NCI-H524 treated with DMSO at 0.1 percent for 48 hours (cell line): ENCODE data around the gene SPTB.

Experiments used
- DNase-seq: peaks from one replicate; lab custom pipeline; 2025; lab: John Stamatoyannopoulos, UW

SPTB gene

DNA sequence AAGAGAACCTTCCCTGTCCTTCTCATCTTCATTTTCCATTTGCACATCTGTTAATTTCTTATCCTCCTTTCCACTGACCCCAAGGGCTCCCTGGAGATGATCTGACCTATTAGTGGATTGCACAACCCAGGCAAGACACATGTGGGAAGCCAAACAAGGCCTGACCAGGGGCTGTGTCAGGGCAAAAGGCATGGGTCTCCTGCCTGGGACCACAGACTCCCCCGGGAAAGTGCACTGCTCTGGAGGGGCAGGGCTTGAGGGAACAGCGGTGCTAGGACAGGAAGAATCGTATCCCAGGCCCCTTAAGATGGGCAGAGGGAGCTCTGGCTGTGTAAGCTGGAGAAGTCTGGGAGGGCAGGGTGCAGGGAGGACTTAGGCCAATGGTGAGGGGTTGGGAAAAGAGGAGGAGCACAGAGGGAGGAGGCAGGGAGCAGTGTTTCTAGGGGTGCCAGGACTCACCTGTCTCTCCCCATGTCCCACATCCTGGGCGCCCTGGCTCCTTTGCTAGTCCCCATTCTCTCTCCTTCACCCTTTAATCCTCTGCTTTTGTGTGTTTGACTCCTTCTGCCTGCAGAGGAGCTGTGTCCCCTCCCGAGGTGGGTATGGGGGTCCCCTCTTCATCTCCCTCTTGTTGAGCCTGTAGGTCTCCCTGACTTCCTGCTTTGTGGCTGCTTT, 150.2 kb downstream of the SPTB start:
- no peak for DNase-seq

DNA sequence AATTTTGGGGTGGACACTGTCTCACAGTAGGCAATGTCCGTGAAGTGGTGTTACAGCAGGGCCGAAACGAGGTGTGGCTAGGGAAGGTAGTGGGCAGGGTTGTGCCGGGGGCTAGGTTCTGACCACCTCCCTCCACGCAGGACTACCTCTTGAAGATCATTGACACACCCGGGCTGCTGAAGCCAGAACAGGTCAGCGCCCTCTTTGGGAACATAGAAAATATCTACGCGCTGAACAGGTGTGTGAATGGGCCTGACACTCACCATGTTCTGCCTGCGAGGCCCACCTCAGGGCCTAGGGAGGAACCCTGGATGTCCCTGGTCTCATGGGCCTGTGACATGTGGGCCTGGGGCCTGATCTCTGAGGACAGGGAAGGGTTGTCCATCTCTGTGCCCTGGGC, 150.9 kb downstream of the SPTB start:
- DNase-seq = no peak

DNA sequence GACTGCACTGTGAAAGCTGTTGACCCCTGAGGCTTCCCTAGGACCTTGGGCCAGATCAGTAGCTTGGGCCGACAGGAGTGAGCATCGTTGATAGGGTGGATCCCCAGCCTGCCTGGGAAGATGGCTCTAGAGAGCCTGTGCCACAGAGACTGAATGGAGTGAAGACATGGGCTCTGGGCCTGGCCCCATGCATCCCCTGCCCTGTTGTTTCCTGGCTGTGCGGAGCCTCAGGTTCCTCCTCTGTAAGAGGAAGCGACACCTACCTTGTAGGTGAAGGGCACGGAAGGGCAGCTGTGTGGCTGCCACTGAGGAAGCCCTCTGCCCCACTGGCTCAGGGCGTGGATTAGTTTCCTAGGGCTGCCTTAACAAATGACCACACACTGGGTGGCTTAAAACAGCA, 151.6 kb downstream of the SPTB start:
- no peak for DNase-seq

DNA sequence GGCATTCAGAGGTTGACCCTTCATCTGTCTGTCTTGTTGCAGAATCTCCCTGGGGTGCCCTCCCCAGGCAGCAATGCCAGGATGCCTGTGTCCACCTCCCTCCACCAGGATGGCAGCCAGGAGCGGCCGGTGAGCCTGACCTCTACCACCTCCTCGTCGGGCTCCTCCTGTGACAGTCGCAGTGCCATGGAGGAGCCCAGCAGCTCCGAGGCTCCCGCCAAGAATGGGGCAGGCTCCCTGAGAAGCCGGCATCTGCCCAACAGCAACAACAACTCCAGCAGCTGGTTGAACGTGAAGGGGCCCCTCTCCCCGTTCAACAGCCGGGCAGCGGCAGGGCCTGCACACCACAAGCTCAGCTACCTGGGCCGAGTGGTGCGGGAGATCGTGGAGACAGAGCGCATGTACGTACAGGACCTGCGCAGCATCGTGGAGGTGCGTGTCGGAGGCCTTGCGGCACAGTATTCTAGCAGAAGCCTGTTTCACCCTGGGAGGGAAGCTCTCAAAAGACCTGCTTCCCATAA, 152.1 kb downstream of the SPTB start:
- DNase-seq = no peak

DNA sequence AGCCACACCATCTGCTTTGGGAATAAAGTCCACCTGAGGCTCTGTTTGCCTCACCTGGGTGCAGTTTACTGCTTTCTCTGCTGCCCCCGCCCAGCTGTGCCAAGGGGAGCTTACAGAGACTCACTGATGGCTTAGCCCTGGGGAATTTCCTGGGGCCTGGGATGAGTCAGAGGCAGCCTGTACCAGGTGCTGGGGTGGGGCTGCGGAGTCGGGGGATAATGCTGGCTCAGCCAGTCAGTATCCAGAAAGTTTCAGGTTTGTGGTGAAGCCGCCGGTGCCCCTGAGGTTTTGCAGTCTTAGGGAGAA, 153.2 kb downstream of the SPTB start:
- no peak for DNase-seq

DNA sequence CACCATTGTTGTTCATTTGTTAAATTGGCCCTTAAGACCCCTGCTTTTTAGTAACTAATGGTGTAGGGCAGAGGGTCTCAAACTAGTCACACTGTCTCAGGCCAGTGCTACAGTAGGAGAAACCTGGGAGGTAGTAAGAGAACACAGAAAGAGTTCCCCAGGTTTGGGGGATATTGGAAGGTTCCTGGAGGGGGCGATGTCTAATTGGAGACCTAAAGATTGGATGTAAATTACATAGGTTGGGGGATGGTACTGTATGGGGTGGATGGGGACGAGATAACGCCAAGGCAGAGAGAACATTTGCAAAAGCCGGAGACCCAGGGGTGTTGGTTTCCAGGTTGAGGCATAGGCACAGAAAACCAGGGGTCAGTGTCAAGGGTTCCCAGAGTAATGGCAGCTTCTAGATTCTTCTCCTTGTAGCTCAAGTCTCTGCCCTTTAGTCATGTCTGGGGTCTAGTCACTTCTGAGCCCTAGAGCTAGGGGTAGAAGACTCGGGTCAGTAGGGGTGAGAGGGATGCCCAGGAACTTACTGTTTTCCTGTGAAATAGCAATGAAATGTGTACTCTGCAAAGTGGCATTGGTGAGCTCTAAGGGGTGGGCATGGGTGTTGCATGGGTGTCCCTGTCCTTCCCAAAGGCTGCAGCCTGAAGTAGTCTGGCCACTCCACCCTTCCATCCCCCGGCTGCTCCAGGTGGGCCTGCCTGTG, 153.7 kb downstream of the SPTB start:
- DNase-seq = no peak

DNA sequence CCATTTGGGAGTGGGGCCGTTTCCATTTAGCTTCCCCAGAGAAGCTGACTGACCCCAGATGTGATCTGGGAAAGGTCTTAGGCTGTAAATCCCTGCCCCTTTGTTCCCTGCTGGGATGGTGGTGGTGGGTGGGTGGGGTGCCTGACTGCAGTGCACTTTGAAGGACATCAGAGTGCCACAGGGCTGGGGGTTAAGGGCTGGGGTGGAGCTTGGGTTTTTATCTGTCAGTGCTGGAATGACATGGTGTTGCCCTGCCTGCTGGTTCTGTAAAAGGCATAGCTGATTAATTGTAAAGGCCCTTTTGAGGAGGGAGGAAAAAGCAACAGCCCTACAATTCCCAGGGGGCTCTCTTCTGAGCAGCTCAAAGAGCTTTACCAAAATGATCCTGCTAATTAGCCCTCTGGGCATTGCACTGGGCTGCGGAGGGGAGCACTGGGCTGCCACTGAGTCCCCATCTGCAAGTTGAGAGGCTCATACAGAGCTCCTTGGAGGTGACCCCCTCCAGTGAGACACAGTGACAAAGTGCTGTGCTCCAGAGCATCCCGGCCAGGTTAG, 154.4 kb downstream of the SPTB start:
- DNase-seq = peak; percentile 90

DNA sequence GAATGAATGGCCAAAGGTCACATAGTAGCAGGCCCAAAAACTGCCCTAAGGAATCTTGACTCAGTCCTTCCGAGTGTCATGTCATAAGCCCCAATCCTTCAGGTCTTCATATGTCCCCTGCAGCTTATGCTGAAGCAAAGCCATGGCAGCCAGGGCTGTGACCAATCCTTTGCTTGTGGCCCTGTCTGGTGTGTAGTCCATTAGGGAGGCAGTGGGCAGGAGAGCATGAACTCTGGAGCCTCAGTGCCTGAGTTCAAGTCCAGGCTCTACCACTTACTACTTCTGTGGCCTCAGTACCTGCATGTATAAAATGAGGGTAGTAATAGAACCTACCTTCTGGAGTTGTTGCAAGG, 155.2 kb downstream of the SPTB start:
- no peak for DNase-seq

DNA sequence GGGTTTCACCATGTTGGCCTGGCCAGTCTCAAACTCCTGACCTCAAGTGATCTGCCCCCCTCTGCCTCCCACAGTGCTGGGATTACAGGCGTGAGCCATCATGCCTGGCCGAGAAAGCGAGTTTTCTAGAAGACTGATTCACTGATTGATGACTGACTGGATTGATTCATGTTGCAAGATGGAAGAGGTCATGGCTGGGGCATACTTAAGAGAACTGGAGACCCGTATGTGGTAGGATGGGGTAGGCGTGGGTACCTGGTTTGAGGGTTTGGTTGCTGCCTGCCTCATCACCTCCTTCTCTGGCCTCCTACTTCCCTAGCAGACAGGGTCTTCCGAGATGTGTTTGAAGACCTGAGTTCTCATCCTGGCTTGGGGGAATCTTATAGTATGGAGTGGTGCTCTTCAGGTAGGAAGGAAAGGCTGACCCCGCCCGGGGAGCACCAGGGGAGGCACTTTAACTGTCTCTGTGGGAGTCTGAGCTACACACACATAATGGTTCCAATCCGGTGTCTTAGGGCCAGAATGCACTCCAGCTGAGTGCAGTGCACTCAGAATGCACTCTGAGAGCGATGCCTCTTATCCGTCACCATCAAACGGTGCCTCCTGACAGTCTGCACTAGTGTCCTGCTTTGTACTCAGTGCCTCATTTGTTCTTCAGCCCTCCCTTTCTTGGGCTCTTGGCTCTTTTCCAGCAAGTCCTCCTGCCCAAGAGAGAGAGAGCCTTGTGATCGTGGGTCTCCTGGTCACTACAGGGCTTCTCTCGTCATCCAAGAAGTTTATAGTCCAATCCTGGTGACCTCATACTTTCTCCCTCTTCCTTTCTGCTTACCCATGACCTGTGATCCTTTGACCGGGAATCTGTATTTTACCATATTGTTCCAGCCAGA, 155.8 kb downstream of the SPTB start:
- DNase-seq = no peak

DNA sequence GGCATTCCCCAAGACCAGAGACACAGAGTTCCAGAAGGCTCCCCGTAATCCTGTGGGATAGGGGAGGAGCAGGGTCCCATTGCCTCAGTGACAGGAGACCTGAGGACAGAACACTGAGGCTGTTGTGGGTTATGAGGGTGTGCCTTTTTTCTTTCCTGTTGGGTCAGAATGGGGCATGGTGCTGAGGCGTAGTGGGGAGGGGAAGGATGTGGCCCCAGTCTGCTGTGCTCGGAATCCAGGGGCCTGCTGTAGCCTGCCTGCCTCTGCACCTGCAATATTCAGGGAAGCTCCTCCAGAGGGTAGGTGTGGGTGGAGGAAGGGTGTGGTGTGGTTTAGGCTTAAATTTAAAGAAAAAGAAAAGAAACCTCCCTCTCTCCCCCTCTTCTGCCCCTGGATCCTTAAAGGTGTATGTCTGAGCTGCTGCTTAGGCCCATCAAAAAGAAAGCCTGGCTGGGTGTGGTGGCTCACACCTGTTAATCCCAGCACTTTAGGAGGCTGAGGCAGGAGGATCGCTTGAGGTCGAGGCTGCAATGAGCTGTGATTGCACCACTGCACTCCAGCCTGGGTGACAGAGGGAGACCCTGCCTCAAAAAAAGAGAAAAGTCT, 156.8 kb downstream of the SPTB start:
- no peak for DNase-seq

DNA sequence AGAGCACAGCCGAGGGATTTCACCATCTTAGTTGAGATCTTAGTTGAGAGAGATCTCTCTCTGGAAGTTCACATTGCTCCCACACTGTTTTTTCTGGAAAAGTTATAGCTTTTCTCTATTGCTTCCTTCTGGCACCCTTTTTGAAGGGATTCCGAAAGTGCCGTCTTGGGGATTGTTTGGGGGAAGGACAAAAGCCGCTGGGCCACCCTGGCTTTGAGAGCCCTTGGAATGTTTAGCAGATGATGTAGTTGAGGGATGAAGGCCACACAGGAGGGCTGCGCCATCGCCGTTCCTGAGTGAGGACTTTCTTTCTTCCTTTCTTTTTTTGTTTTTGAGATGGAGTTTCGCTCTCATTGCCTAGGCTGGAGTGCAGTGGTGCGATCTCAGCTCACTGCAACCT, 157.8 kb downstream of the SPTB start:
- no peak for DNase-seq

DNA sequence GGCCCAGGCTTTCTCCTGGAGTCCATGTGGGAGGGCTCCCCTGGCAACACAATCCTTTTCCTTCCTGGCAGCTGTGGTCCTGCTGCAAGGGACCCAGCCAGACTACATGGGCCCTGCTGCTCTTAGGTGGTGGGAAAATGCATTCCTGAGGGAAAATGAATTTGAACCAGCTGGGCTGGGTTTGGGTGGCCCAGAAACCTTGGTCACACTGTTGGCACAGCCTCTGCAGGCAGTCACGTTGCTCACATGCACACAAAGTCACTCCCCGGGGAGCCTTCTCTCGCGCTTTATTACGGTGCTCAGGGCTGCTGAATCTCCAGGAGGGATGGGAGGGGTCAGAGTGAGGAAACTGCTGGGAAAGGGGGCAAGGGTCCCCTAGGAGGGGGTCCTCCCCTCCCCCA, 158.3 kb downstream of the SPTB start:
- DNase-seq = no peak

DNA sequence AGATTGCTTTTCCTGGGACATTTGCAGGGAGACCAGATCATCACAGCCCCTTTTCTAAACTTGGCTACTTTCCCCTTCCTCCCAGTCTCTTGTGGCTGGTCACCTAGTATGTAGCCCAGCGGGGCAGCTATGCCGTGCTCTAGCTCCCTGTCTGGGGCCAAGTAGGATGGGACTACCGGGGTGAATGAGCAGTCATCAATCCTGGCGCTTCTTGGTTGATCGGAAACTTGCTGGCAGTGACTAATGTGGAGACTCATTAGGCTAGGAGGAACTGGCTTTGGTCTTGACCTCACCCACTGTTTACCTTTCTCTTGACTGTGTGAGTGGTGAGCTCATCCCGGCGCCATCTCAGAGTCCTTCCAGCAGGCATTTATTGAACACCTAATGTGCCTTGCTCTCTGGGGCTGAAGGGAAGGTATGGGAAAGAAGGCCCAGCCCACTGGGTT, 159.6 kb downstream of the SPTB start:
- DNase-seq = no peak

DNA sequence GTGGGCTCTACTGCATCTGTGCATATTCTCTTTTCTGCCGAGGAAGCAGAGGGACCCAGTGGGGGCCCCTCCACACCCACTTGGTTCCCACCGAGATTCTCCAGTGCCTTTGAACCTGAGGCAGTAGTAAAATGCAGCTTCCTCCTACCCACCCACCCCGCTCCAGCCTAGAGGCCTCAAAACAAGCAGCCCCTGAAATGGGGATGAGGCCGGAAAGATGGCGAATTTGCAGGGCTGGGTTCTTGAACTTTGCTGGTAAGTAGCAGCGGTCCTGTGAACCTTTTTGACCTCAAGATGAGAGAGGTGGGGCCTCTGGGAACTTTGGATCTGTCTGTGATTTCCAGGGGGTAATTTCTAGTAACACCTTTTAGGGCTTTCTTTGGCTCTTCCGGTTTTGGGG, 160.1 kb downstream of the SPTB start:
- no peak for DNase-seq

DNA sequence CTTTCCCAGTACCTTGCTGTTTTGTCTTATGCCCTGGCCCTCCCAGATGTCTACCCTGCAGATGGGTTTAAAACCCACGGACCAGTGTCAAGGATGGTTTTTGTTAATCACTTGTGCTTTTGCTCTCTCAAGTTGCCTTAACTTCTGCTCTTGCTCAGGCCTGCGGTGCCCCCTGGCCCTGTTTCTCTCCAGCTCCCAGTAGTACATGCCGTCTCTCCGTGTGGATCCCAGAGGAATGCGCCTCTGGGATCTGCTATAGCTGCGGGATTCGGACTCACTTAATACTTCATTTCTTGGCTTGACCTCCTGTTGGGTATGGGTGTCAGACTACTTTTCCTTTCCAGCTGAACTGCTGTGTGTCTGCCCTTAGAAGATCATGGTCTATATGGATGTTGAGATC, 160.9 kb downstream of the SPTB start:
- DNase-seq = no peak

DNA sequence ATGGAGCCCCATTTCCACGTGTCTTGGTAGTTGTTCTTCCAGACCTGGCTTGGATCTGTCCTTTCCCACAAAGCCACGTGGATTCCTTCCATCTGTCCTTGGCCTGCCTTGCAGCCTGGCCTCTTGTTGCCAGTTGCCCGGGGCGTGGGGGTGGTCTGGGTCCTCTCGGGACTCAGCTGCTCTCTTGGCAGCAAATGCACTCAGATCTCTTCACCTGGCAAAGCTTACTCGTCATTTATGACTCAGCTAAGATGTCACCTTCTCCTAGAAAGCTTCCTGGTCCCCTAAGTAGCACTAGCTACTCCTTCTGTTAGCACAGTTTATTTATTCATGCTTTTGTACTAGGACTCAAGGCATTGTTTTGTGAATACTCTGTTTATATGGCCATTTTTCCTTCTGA, 161.8 kb downstream of the SPTB start:
- DNase-seq = no peak

DNA sequence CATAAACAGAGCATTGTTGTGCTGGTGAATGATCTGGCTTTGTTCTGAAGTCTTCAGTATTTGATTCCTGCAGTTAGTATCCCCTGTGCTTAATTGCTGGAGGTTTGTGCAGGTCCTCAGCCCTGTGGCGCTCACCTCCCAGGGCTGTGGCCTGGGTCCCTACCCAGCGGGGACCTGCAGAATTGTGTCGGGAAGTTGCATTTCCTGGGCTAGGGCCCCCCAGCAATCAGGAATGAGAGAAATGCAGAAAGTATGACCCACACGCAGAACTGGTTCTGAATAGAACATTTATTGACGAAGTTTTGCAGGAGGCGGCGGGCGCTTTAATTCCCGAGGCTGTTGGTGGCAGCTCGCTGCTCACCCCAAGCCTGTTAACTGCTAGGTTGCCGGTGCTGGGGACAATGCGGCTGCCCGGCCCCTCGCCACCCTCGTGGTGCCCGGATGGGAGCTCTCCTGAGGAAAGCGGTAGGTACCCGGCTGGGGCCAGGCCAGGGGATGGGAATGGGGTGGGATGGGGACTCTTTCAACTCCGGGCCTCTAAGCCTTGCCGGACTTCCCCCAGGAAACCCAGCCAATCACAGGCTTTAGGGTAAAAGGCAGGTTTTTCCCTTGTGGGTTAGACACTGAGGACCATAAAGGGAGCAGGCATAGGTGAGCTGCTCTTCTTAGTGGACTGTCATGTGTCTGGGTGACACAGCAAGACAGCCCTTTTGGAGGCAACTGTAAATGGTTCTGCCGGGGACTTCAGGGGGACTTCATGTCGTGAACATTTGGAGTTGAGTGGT, 163.9 kb downstream of the SPTB start:
- DNase-seq = no peak

DNA sequence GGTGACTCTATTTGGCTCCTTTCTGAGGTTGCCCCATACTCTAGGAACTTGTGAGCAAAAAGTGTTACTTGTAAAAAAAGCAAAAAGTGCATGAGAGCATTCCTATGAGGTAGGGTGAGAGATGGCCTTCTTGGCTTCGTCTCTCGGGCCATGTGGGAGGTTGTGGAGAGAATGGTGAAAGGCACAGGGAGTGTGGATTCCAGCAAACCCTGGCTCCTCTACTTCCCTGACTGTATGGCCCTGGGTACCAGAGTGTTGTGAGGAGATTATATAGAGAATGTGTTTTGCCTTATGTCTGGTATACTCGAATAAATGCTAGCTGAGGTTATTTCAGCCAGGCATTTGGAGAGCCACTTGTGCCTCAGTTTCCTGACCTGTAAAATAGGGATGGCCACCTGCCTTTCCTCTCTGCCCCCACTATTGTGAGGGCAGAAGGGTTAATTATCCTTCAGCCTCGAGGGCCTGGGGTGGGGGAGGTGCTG, 164.5 kb downstream of the SPTB start:
- no peak for DNase-seq

DNA sequence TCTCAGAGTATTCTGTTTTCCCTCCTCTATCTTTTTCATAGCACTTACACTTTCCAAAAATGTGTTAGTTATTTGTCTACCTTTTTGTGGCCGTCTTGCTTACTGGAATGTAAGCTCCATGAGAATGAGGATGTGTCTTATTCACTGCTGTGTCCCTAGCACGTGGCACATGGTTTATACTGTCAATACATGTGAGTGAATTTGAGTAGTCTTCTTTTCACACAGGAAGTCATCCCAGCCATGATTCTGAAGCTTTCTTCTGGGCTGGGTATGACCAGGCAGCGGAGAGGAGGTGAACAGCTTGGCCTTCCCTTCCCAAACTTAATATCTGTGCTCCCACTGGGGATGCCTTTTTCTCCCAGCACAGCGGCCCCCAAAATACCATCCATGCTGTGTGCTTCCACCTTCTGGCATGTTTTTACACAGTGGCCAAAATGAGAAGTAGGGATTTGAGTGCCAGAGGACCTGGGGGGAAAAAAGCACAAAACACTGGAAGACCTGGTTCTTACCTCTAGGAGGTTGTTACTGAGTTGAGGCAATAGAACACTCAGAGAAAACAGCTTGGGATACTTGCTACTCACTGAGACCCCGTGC, 165.2 kb downstream of the SPTB start:
- DNase-seq = no peak

DNA sequence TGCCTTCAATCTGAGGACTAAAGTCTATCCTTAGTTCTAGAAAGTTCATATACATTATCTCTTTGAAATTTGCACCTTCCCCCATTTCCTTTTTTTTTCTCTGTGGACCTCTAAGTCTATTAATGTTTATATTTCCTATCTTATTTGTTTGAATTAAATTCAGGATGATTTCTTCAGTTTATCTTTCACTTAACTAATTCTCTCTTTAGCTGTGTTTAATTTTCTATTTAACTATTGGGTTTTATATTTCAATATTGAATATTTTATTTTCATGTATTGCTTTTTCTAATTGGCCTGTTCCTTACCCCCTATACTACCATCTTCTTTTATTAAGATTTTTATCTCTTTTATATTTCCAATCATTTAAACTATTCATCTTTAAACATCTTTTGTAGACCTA, 166.0 kb downstream of the SPTB start:
- no peak for DNase-seq

DNA sequence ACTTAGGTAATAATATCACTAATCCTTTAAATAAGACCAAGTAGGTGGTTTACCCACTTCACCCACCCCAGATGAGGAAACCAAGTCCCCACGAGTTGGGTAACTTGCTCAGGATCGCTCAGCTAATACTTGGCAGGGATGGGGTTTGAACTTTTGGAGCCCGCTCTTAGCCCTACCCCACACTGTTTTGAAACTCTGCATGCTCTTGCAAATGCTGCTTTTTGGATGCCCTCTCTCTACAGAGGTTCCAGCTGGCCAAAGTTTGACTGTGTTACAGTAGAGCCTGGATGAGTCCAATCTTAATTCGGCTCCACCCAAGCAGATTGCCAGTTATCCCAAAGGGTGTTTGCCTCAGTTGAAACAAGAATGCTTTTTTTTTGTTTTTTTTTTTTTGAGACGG, 168.7 kb downstream of the SPTB start:
- no peak for DNase-seq
